ENCODE measurements around the gene SRGAP2B.
"Not testable (repeated sequence)": the region's sequence is repeated elsewhere in the genome, so short reads cannot be mapped to it uniquely, and the experiment has no call there.

SRGAP2B gene

DNA sequence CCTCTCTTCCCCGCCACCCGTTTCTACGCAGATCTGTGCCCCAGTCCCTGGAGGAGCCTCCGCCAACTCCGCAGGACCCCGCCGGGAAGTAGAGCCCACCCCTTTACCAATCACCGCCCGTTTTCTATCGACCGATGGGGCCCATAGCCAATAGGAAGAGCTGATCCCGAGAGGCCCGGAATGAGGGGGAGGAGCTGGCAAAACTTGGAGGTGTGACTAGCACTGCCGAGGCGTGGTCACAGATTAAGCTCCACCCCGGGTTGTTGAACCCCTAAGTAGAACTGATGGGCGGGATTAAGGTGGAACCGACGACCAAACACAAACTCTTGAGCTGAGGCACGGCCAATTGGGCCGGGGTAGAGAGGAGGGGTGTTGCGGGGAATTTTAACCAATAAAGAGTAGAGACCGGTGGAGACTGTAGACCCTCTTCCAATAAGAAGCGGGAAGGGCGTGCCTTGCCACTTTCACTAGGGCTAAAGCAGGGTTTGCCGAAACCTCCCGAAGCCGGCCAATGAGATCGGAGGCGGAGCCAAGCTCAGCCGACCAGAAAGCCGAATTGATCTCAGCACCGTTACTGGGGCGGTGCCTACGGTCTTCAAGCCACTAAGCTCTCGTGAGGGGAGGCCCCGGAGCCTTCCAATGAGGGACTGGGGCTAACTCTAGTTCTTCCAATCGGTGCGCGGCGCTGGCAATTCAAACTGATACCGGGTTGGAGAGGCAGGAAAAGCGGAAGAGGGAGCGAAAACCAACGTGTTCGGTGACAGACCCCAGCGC, at the start of gene SRGAP2B, which contains the start of gene FAM72D:
TSS of gene SRGAP2B (minus strand) at position 45 of the 774 bp plus-strand sequence. CDS start 2,427 bp downstream, outside the sequence.
TSS of gene FAM72D (plus strand) at position 691 of the 774 bp plus-strand sequence. CDS start 874 bp downstream, outside the sequence.
- not testable (repeated sequence) for DNase-seq

DNA sequence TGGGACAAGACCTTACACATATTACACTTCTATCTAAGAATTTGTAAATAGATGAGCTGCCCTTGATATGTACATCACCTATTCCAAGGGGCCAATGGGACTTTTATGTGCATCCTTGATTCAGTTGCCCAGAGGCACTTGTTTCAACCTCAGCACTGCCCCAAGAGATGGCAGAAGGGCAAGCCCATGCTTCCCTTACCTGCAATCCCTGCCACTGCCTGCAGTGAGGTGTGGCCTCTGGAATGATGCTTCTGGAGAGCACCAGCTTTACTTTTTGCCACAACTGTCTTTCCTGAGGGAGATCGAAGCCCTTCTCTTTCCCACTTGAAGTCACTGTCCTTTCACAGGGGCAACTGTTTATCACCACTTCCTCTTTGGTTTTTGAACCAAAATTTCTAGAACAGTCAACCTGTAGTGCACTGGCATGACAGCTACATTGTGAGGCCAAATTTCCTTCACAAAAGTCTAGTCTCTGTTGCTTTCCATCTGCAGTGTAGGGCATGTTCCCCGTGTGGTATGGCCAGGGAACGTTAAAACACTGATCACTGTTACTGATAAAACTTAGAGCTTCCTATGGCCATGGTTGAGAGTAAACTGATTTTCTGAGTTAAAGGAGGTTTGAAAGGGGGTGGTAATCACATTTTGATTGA, 49.3 kb upstream of the SRGAP2B start:
- DNase-seq: not testable (repeated sequence)

DNA sequence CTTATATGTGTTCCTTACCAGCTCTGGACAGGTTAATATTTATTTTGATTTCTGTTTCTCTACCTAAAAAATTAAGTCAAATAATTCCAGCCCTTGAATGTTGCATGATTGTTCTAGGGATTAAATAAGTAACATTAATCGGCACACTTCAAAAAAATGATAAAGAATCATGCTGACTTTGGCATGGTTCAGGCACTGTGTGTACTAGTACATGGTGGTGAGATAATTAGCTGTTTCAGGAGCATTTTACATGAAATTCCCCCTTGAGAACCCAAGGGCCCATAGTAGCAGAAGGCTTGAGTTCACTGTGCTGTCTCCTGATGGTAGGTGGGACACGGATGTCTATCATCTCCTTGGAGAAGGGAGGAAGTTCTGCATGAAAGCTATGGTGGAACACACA, 45.4 kb upstream of the SRGAP2B start:
- DNase-seq: not testable (repeated sequence)

DNA sequence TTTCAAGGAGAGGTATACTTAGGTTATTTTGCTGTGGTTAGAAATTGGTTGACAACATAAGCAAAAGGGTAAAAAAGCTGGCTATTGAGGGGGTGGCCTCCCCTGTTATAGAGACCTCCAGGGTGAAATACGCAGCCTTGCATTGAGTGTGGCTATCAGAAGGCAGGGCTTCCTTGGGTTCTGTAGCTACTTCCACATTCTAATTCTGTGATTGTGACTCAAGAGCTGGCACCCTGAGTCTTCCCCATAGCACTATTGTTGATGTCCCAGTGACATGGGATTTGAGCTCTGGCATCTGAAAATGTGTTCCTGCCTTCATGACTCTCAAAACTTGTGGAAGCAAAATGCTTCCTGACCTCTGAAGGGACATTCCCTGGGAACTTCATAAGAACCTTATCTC, 39.3 kb upstream of the SRGAP2B start:
- DNase-seq: not testable (repeated sequence)

DNA sequence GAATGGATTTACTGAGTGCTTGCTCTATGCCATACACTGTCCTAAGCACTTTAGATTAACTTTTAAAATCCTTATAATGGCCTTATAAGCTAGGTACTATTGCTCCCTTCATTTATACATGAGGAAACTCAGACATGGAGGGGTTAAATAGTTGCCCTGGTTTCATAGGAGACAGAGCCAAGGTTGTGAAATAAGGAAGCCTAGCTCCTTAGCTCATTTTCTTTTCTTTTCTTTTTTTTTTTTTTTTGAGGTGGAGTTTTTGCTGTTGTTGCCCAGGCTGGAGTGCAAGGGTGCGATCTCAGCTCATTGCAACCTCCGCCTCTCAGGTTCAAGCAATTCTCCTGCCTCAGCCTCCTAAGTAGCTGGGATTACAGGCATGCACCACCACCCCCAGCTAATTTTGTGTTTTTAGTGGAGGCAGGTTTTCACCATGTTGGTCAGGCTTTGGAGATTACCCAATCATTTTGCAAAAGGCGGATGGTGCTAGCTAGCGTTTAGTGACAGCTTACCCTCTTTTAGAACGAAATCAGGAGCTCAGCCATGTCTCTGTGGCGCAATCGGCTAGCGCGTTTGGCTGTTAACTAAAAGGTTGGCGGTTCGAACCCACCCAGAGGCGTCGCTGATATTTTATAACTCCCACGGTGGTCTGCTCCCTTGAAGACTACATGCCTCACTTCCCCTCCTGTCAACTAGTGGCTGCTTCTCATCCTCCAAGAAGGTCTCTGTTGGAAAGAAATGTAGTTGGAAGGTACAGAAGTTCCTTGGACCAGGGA, 33.8 kb upstream of the SRGAP2B start:
- not testable (repeated sequence) for DNase-seq

DNA sequence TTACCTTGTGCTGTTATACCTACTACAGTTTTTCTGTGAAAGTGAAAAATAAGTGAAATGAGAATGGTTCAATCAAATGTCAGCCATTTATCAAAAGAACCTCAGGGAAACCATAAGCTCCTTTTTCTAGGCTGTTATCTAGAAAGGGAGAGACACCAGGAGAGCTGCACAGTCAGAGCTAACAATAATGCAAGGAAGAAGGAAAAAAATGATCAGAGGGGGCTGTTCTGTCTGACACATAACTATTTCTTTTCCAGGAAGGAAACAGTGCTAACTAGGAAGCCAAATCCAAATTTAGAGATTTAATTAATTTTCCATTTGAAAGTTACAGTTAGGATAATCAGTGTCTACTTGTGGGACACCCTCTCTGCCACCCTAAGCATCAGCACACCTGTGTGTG, 32.0 kb upstream of the SRGAP2B start:
- DNase-seq: not testable (repeated sequence)

DNA sequence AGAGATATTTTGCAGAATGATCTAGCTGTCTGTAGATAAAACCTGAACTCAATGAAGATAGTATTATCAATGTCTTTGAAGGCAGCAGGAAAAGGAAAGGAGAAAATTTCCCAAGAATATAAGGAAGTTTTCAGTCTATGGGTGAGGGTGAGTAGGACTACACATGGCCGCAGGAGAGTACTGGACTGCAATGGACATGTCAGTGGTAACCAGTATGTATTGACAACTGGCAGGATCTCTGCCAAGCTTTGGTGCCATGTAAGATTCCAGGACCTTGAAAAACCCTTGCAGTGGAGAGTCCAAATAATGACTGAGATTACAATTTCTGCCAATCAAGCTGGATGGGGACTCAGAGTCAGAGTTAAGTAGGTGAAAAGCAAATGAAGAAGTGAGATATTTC, 30.0 kb upstream of the SRGAP2B start:
- not testable (repeated sequence) for DNase-seq

DNA sequence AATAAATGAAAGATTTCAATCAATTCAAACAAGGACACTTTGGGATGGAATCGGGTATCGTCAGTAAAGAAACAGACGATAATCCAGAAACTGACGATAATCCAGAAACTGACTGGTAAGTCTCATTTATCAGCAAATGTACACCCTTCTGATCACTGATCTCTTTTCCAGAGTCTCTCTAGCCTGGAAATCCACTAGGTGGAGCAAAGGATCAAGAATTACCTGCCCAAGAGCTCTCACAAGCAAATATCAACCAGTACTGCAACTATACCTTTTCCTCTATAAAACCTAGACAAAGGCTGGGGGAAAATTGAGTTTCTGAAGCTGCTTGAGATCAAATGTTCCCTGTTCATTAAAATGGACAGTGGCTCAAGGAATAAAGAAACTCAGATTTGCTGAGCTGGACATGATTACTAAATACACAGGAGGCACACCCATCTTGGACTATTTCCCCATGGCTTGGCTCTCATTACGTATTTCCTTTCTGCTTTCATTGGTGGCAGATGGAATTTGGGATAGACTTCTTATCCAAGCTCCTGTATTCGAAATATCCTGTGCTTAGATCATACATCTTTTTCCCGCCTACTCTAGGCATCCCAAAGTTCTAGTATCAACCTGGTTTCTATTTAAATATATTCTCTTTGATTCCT, 29.0 kb upstream of the SRGAP2B start:
- DNase-seq: not testable (repeated sequence)

DNA sequence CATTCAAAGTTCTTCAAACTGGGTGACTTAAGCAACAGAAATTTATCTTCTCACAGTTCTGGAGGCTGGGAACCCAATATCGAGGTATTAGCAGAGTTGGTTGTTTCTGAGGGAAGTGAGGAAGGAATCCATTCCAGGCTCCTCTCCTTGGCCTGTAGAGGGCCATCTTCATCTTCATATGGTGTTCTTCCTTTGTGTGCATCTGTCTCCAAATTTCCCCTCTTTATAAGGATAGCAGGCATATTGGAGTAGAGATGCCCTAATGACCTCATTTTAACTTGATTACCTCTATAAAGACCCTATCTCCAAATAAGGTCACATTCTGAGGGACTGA, 27.9 kb upstream of the SRGAP2B start:
- not testable (repeated sequence) for DNase-seq

DNA sequence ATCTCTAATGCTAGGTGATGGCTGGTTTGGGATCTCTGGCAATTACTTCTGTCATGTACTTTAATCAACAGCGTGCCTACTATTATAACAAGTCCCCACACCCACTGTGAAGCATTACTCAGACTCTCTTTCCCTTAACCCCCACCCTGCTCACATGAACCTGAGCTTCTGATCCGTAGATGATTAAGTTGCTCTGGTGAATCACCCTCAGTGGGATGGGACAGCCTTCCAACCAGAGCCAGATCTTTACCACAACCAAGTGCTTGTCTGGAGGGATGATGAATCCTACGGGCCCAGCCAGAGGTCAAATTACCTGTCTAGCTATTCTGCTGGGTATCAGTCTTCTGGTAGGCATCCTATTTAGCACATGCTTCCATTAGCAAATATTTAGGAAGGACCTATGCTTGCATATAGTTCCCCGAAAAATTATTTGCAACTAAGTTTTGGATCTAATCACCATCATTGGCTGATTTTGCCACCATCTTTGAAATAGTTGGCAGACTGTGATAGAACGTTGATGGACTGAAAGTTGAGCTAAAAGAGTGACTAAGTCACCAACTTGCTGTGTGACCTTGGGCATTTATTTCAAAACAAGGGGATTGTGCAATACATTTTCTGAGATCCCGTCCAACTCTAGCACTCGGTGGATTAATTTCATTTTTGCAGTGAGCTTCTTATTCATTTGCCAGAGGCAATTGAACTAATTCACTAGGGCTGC, 27.4 kb upstream of the SRGAP2B start:
- DNase-seq: not testable (repeated sequence)

DNA sequence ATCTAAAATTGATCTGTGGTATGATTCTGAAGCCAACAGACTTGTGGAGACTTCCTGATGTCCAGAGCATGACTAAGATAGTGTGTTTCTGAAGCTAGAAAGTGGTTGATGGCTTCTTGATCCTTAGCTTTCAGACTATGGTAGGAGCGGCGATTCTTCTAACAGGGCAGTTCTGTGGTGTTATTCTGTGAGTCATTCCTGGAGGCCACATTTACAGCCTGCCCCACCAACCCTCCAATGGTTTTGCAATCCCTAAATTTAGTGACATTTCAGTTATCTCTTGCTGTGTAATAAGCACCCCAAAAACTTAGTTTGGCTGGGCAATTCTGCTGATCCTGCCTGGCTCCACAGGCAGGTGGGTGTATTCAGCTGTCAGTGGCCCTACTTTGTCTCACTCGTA, 24.7 kb upstream of the SRGAP2B start:
- not testable (repeated sequence) for DNase-seq

DNA sequence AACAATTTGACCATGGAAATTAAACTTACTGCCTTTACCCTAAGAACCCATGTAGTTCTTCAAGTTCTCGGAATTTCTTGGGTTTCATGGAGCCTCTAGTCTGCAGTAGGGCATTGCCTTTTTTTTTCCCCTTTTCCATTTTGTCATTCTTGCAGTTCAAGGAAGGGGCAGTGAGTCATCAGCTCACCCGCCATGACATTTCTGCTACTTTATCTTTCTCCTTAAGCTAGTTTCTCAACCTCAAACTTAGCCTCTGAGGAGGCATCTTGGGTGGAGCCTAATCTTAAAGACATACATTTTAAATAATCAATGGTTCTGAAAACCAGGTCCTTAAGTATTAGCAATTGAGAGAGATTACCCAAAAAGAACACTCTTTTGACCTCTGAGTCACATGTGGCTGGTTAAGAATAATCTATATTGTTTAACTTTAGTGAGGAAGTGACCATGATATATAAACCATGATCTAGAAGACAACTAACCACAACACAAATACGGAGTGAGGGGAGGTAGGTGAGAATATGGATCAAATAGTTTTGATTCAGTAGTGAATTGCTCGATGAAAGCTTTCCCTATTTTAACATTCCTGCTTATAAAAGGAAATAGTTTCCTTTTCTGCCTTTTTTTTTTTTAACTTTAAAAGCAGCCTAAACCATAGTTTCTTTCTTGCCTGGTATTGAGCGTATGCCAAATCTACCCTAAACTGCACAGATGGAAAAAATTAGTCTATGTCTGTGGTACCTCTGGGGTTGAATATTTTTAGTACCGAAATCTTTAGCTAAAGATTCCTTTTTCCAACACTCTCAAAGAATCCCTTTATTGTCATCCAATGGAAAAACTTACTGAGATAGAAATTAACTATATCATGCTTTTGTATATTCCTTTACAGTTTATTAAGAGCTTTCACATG, 20.7 kb upstream of the SRGAP2B start:
- DNase-seq: not testable (repeated sequence)

DNA sequence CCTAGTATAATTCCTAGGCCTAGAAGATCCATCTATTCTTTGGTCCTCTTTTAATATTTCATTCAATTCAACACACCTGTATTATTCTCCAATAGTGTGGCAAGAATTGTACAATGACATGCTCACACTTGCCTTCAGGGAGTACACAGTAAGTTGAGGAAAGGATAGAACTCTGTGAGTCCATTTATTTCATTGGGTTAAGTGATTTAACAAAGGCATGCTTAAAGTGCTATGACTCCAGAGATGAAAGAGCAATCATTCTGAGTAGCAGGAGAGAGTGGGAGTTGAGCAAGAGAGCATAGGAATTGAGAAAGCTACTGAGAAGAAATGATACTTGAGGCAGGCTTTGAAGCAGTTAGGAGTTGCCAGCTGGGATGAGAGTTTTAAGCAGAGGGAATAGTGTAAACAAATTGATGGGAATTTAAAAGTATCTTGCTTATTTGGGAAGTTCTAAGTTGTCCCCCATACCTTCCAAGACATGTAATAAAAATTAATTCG, 19.5 kb upstream of the SRGAP2B start:
- DNase-seq: not testable (repeated sequence)

DNA sequence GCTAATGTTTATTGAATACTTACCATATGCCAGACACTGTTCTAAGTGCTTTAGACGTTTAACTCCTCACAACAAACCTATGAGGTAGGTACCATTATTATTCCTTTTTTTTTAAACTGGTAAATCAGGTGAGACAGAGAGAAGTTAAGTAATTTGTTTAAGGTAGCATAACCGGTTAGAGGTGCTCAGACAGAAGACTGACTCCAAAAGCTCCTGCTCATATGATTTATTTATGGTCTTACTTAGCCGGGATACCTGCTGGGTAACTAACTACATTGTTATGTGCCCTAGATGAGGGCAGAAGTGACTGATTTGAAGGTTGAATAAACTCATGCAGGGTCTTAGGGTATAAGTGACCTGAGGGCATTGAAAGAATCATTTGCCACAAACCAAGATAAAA, 17.6 kb upstream of the SRGAP2B start:
- DNase-seq: not testable (repeated sequence)

DNA sequence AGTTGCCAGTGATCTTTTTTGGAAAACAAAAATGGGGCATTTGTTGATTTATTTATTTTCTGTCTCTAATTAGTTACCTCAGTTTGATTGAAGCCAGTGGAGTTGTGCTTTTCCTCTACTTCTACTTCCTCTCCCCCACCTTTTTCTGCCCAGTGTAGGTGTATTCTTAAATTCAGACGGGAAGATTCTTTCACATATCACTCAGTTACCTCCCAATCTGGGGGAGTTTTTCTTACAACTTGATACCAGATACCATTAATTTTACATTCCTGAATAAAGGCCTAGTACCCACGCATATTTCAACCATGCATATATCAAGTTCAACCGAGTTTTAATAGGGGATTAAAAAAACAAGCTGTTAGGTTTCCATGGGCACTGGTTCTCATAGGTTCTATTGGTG, 16.5 kb upstream of the SRGAP2B start:
- not testable (repeated sequence) for DNase-seq

DNA sequence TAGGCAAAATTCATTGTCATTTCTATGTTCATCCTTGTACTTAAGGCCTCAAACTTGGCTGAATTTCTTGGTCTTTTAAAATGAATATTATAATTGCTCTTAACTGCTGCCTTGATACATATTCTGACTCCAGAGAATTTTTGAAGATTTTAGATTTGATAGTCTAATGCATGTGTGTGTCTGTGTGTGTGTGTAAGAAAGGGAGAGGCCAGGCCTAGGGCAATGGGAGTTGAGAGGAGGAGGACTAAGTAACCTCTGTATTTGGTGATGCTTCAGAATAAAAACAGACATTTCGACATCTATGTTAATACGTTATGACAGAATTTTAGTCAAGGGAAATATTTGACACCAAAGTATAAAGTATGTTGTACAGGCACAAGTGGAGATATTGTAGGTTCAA, 8.2 kb upstream of the SRGAP2B start:
- DNase-seq: not testable (repeated sequence)

DNA sequence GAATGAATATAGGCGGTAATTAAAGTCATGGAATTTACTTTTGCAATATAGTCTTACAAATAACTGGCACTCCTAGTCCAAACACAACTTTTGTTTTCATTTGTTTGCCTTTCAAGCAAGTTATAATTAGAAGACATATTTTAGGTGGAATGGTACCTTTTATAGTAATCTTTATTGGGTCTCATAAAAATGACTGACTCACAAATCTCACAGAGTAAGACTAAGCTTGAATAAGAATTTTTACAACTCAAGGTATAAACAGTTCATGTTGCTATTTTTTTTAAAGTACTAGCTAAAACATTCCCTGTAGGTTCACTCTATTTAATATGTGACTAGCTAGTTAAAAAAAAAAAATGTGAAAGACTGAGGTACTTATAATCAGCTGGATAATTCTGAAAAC, 6.6 kb upstream of the SRGAP2B start:
- not testable (repeated sequence) for DNase-seq

DNA sequence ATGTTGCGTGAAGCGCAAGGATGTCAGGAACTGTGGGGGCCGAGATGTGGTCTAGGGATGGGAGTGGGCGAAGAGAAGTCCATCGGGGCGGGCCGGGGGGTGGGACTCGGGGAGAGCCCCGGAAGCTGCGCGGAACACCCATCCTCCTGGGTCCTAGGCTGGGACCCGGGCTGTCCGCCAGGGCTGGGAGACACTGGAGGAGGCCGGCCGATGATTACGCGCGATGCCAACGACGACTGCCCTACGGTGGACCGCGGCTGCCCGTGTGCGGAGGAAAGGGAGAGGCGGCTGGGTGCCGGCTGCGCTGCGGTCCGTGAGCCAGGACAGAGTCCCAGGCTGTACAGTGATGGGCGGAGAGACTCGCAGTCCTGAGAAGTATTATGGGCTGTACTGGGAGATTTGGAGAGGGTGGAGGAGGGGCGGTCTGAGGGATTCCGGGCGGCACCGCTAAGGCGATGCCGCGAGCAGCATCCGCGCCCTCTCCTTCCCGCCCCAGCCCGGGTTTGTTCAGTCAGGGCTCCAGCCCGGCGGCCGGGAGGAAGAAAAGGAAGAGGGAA, 395 bp downstream of the SRGAP2B start:
- not testable (repeated sequence) for DNase-seq

DNA sequence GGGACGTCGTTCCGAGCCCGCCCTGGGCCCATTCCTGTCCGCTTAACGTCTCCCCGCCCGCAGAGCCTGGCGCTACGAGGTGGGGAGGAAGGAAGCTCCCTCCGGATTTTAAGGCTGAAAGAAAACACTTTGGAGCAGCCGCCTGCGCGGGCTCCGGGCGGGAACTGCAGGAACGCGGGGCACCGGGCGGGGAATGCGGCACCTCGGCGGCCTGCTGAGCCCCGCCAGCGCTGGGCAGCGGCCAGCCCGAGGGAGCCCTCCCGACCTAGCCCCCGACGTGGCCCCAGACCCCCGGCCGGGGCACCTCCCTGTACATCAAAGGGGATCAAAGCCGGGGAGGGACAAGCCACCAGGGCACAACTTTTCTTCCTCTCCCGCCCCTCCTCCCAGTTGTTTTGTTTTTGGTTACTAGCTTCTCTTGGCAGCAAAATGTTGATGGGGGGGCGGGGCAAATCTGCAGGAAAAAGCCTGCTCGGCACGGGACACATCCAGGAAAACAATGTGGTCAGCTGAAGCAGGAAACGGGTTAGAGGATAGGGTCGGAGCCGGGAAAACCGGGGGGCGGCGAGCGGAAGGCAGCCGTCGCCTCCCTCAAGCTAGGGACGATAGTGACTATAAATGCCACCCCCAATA, 1.5 kb downstream of the SRGAP2B start:
- DNase-seq: not testable (repeated sequence)
